Measurements from ENCODE around the gene HAGHL.
A peak's percentile ranks its signal among the peaks of the same experiment; 100 is the strongest.

The HAGHL gene

GRCh38 chr16:726438-727290 is at the start of gene HAGHL, which contains the start of gene CCDC78:
Gene HAGHL (plus strand): TSS chr16:727106. CDS start chr16:727510, 404 bp downstream.
Gene CCDC78 (minus strand): TSS chr16:726443. CDS start chr16:726367, 76 bp downstream.
- peak; percentile 38 to 39 for DNase-seq

GRCh38 chr16:677316-678190 is 49.4 kb upstream of the HAGHL start:
- no peak for DNase-seq

DNA sequence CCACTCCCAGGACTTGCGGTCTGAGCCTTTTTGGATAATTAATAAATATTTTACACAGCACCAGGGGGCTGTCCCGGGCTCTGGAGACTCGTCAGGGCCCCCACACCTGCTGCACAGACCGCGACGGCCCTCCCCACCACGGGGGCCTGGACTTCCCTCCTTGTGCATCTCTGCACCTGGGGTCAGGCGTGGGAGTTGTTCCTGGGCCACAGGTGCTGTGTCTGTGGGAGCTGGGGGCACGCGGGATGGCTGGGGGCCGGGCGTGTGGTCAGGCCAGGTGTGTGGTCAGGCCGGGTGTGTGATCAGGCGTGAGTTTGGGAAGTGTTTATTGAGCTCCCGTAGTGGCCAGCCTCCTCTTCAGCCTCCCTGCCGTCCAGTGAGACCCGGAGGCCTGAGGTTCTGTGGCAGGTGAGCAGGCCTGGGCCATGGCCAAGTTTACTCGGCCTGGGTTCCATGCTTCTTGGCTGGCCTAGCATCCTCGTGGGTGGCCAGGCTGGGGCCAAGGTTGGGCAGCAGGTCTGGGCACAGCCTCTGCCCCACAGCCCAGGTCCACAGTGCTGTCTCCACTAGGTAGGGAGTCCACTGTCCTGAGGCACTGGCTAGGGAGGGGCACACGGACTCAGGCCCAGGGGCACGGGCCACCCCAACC is 48.6 kb upstream of the HAGHL start:
- DNase-seq = no peak

GRCh38 chr16:678858-679813 is 47.8 kb upstream of the HAGHL start:
- DNase-seq = peak; percentile 32 to 48

GRCh38 chr16:679814-680624 is 46.9 kb upstream of the HAGHL start, which contains the start of gene STUB1:
Gene STUB1 (plus strand): TSS chr16:680410. CDS start chr16:680526, 116 bp downstream.
- DNase-seq = peak; percentile 65 to 69

- DNase-seq = no peak
Observed at GRCh38 chr16:680625-680945, 46.3 kb upstream of the HAGHL start.

DNA sequence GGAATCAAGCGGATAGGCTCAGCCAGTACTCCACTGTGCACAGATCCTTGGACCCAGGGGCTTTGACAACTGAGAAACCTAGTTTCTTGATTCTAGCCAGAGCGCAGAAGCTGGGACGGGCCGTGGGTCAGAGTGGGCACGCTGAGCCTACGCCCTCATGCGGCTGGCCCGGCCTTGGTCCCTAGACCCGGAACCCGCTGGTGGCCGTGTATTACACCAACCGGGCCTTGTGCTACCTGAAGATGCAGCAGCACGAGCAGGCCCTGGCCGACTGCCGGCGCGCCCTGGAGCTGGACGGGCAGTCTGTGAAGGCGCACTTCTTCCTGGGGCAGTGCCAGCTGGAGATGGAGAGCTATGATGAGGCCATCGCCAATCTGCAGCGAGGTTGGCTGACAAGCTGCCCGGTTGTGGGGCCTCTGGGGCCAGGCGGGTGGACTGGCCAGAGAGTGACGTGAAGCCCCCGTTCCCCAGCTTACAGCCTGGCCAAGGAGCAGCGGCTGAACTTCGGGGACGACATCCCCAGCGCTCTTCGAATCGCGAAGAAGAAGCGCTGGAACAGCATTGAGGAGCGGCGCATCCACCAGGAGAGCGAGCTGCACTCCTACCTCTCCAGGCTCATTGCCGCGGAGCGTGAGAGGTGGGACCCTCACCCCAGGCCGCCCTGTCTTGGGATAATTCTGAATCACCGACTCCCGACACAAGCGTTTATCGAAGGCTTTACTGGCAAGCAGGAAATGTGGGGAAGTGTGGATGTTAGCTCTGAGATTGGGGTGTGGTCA is 45.8 kb upstream of the HAGHL start:
- peak; percentile 16 to 19 for DNase-seq

- no peak for DNase-seq
Observed at GRCh38 chr16:681746-682427, 45.0 kb upstream of the HAGHL start.

GRCh38 chr16:682493-683395 is 44.2 kb upstream of the HAGHL start:
- DNase-seq = no peak

DNA sequence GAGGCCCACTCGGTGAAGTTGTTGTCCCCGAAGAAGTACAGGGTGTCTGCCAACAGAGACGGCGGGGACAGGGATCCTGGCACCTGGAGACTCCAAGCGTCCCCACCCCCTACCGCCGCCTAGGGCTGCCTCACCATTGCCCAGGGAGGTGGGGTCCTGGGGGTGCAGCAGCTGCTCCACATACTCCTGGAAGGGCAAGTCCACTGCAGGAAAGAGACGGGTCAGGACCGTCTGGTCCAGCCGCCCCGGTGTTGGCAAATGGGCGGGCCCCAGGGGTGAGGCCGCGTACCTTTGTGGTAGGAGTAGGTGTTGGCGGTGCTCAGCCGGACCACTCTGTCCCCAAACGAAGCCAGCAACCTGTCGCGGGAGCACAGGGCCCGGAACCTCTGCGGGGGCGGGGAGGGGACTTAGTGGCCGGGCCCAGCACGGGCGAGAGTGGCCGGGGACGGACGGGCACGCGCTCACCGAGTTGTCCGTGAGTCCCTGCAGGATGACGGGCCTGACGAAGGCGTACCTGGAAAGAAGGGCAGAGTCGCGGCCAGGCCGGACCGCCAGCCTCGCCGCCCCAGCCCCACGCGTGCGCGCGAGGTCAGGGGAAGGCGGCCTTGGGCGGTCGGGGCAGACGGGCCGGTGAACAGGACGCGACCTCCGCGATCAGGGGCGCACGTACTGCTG is 43.4 kb upstream of the HAGHL start:
- no peak for DNase-seq

- peak; percentile 72 to 87 for DNase-seq
Observed at GRCh38 chr16:684071-684794, 42.7 kb upstream of the HAGHL start, which contains the start of gene JMJD8. Gene JMJD8 (minus strand): TSS chr16:684334. CDS start chr16:684319, 15 bp downstream.

GRCh38 chr16:684961-685696 is 41.8 kb upstream of the HAGHL start:
- DNase-seq = no peak

DNA sequence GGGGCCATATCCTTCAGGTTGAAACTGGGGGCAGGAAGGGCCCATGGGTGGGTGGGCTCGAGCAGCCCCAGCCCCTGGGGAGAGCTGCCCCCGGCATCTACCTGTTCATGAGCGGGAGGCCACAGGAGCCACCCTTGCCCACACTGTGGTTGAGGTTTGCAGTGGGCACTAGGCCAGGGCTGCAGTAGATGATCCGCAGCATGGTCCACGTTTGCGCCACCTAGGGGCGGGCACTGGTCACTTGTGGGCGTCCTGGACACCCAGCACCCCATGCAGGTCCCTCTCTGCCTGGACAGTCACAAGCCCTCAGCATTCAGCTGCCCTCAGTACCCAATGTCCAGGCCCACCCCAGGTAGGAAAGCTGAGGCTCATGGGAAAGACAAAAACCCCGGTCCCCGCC is 40.9 kb upstream of the HAGHL start:
- DNase-seq = peak in 1 of 2 experiments; percentile 15

DNA sequence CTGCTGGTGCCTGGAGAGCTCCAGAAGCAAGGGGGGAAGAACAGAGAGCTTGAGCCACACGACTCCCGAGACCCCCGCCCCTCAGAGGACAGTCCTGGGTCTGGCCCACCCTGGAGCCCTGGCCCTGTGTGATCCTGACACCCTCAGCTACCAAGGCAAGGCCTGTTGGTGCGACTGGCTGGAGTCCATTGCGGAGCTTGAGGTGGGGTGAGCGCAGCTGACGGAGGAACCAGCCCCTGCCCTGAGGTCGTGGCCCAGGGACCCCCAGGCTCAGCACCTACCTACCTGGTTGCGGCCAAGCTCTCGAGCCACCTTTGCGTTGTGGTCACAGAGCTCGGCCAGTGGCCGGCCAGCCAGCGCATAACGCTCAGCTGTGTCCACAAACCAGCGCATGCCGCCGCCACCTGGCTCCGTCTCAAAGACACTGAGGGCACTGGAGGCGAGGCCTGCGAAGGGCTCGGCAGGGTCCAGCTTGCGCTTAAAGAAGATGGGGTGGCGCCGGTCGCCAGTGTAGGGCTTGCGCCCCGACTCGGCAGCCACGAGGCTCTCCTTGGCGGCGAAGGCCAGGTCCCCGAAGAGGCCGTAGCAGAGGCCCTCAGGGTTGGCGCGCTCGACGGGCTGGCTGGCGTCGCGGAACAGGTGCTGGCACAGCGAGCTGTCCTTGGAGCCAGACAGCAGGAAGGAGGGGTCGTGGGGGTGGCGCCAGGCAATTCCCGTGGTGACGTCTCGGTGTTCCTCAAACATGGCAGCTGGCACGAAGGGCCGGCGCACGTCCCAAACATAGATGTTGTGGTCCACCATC is 40.2 kb upstream of the HAGHL start:
- DNase-seq = no peak

DNA sequence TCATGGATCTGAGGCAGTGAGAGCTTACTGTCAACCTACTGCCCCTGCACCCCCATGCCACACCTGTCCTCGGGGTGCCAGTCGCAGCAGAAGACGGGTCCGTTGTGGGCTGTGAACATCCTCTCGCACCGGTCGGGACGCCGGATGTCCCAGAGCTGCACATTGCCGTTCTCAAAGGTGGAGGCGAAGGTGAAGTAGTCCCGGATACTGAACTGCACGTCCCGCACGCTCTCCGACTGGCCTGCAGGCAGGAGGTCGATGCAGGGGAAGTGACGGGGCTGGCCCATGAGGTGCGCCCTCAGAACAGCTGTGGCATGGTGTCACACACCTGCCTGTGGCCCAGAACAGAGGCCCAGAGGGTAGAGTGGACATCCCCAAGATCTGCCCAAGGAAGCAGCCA is 39.4 kb upstream of the HAGHL start:
- DNase-seq = no peak
